ENCODE data around the gene PCDHB4.
"Not testable (repeated sequence)": the region's sequence is repeated elsewhere in the genome, so short reads cannot be mapped to it uniquely, and the experiment has no call there.

PCDHB4 gene

DNA sequence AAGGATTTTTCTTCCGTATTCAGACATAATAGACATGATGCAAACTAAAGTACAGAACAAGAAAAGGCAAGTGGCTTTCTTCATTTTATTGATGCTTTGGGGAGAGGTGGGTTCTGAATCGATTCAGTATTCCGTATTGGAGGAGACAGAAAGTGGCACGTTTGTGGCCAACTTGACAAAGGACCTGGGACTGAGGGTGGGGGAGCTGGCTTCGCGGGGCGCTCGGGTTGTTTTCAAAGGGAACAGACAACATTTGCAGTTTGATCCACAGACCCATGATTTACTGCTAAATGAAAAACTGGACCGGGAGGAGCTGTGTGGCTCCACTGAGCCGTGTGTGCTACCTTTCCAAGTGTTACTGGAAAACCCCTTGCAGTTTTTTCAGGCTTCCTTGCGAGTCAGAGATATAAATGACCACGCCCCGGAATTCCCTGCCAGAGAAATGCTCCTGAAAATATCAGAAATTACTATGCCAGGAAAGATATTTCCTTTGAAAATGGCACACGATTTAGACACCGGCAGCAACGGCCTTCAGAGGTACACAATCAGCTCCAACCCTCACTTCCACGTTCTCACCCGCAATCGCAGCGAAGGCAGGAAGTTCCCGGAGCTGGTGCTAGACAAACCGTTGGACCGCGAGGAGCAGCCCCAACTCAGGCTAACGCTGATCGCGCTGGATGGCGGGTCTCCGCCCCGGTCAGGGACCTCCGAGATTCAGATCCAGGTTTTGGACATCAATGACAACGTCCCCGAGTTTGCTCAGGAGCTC, 28.8 kb downstream of the PCDHB4 start:
- no peak for DNase-seq (ENCODE audit: low read depth)

DNA sequence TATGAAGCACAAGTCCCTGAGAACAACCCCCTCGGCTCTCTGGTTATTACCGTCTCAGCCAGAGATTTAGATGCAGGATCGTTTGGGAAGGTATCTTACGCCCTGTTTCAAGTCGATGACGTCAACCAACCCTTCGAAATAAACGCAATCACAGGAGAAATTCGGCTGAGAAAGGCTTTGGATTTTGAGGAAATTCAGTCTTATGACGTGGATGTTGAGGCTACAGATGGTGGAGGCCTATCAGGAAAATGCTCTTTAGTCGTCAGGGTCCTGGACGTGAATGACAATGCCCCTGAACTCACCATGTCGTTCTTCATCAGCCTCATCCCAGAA, 29.3 kb downstream of the PCDHB4 start:
- DNase-seq (ENCODE audit: low read depth): no peak

GRCh38 chr5:141151632-141152031, 30.0 kb downstream of the PCDHB4 start:
- DNase-seq (ENCODE audit: low read depth): not testable (repeated sequence)

DNA sequence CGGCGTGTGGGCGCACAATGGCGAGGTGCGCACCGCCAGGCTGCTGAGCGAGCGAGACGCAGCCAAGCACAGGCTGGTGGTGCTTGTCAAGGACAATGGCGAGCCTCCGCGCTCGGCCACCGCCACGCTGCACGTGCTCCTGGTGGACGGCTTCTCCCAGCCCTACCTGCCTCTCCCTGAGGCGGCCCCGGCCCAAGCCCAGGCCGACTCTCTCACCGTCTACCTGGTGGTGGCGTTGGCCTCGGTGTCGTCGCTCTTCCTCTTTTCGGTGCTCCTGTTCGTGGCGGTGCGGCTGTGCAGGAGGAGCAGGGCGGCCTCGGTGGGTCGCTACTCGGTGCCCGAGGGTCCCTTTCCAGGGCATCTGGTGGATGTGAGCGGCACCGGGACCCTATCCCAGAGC, 30.5 kb downstream of the PCDHB4 start:
- not testable (repeated sequence) for DNase-seq (ENCODE audit: low read depth)

DNA sequence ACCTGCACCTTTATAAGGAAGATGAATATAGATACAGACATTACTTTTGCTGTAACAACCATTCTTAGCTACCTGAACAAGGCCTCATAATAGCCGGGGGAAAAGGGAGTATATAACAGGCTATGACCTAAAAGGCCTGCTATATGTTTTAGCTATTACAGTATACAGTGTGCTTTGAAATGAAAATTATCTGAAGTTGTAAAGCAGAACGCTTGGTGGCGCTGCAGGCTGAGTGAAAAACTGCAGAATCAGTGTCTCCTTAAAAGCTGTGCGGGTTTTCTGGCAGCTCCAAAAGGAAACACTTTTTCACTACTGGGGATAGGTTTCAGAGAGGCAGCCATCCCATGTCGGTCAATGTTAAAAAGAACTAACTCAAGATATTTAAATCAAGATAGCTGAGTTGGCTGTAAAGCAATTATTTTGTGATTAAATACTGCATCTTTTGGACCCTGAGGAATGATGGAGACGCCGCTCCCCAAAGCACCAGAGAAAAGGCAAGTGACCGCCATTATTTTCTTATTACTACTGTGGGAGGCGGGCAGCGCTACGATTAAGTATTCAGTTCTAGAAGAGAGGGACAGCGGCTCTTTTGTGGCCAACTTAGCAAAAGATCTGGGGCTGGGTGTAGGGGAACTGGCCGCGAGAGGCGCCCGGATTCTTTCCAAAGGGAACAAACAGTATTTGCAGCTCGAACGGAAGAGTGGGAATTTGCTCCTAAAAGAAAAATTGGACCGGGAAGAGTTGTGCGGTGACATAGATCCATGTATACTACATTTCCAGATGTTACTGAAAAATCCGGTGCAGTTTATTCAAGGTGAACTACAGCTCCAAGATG, 34.1 kb downstream of the PCDHB4 start:
- DNase-seq (ENCODE audit: low read depth): no peak

GRCh38 chr5:141157356-141157755, 35.7 kb downstream of the PCDHB4 start:
- DNase-seq (ENCODE audit: low read depth): not testable (repeated sequence)

- DNase-seq (ENCODE audit: low read depth): not testable (repeated sequence)
Measured at GRCh38 chr5:141157901-141158300, 36.3 kb downstream of the PCDHB4 start.

GRCh38 chr5:141172381-141173204, 51.0 kb downstream of the PCDHB4 start, which contains the start of gene PCDHB7:
Gene PCDHB7 (plus strand): TSS chr5:141172644. CDS start chr5:141172836, 192 bp downstream.
- DNase-seq (ENCODE audit: low read depth): no peak

- not testable (repeated sequence) for DNase-seq (ENCODE audit: low read depth)
Measured at GRCh38 chr5:141174291-141175104, 52.9 kb downstream of the PCDHB4 start.
